ENCODE results near the gene ATF1. TPM values are rescaled to one million over a fixed set of nuclear protein-coding genes. Genes with fewer than 3 reads are reported as not detected.
A peak's percentile ranks its signal among the peaks of the same experiment; 100 is the strongest.
"Not testable (repeated sequence)": the region's sequence is repeated elsewhere in the genome, so short reads cannot be mapped to it uniquely, and the experiment has no call there.

ATF1 gene
- total RNA-seq, 1 donor from 2014 or later: 37.1 TPM

- no peak for DNase-seq (ENCODE audit: low spot score)
These were observed 36.0 kb downstream of the ATF1 start for GRCh38 chr12:50799908-50800307.

GRCh38 chr12:50803230-50803875 is 39.5 kb downstream of the ATF1 start:
- no peak for DNase-seq (ENCODE audit: low spot score)

- no peak for DNase-seq (ENCODE audit: low spot score)
These were observed 42.3 kb downstream of the ATF1 start for GRCh38 chr12:50806176-50806575.

GRCh38 chr12:50809131-50809530 is 45.2 kb downstream of the ATF1 start:
- not testable (repeated sequence) for DNase-seq (ENCODE audit: low spot score)

- not testable (repeated sequence) for DNase-seq (ENCODE audit: low spot score)
These were observed 51.0 kb downstream of the ATF1 start for GRCh38 chr12:50814921-50815320.

- no peak for DNase-seq (ENCODE audit: low spot score)
These were observed 56.3 kb downstream of the ATF1 start for GRCh38 chr12:50820177-50820576.

- DNase-seq (ENCODE audit: low spot score): no peak
These were observed 58.2 kb downstream of the ATF1 start for GRCh38 chr12:50822082-50822481.

- DNase-seq (ENCODE audit: low spot score): not testable (repeated sequence)
These were observed 59.8 kb downstream of the ATF1 start for GRCh38 chr12:50823724-50824123.

- no peak for DNase-seq (ENCODE audit: low spot score)
These were observed 61.0 kb downstream of the ATF1 start for GRCh38 chr12:50824914-50825313.

- DNase-seq (ENCODE audit: low spot score): peak; percentile 78
These were observed 61.5 kb downstream of the ATF1 start for GRCh38 chr12:50825372-50825838.

GRCh38 chr12:50828121-50828520 is 64.2 kb downstream of the ATF1 start:
- no peak for DNase-seq (ENCODE audit: low spot score)

GRCh38 chr12:50828886-50829285 is 65.0 kb downstream of the ATF1 start:
- no peak for DNase-seq (ENCODE audit: low spot score)

GRCh38 chr12:50833801-50834200 is 69.9 kb downstream of the ATF1 start:
- DNase-seq (ENCODE audit: low spot score): not testable (repeated sequence)

- DNase-seq (ENCODE audit: low spot score): no peak
These were observed 75.1 kb downstream of the ATF1 start for GRCh38 chr12:50839042-50839441.

- DNase-seq (ENCODE audit: low spot score): no peak
These were observed 77.0 kb downstream of the ATF1 start for GRCh38 chr12:50840809-50841487.

- no peak for DNase-seq (ENCODE audit: low spot score)
These were observed 78.0 kb downstream of the ATF1 start for GRCh38 chr12:50841716-50842531.

- DNase-seq (ENCODE audit: low spot score): peak; percentile 34
These were observed 79.0 kb downstream of the ATF1 start, which contains the start of gene TMPRSS12 for GRCh38 chr12:50842637-50843493. Gene TMPRSS12, plus strand, starts transcription at chr12:50842926. Its CDS starts 39 bp downstream, at chr12:50842965.

GRCh38 chr12:50845021-50845647 is 81.2 kb downstream of the ATF1 start:
- DNase-seq (ENCODE audit: low spot score): no peak

GRCh38 chr12:50848963-50849362 is 85.1 kb downstream of the ATF1 start:
- no peak for DNase-seq (ENCODE audit: low spot score)

- DNase-seq (ENCODE audit: low spot score): not testable (repeated sequence)
These were observed 91.3 kb downstream of the ATF1 start for GRCh38 chr12:50855218-50855617.

- DNase-seq (ENCODE audit: low spot score): not testable (repeated sequence)
These were observed 91.8 kb downstream of the ATF1 start for GRCh38 chr12:50855679-50856078.

Data from umbilical cord (tissue), 2 donors.